HG03432 (cell line): Measurements from ENCODE around the gene AGPAT1.

Experiments
- ATAC-seq: cut with Tn5 transposase; IDR thresholded peaks from one replicate; pipeline ENCODE4 v1.9.1; 2021; ENCODE audit warnings: mild to moderate bottlenecking, moderate library complexity; ENCODE audit not compliant: unreplicated experiment

AGPAT1 gene

GRCh38 chr6:32127409-32127716, 48.5 kb downstream of the AGPAT1 start:
- no peak for ATAC-seq

GRCh38 chr6:32126880-32127279, 49.0 kb downstream of the AGPAT1 start:
- no peak for ATAC-seq

GRCh38 chr6:32123681-32124080, 52.2 kb downstream of the AGPAT1 start:
- ATAC-seq: no peak

- ATAC-seq: no peak
Observed at GRCh38 chr6:32120573-32121059, 55.3 kb downstream of the AGPAT1 start.

GRCh38 chr6:32118782-32119628, 56.9 kb downstream of the AGPAT1 start:
- no peak for ATAC-seq
